H1 (cell line): ENCODE data around the gene DIPK1C. TPM values are rescaled to one million over a fixed set of nuclear protein-coding genes. Genes with fewer than 3 reads are reported as not detected.

ENCODE experiments used
- CTCF ChIA-PET: fragments of 300-600 bp; sonication (Branson Sonifier 250); formaldehyde crosslinking; loops from one replicate; lab custom pipeline; 2021; ENCODE audit not compliant: partially characterized antibody; lab: Charles Lee
- POLR2A ChIA-PET: fragments of 300-600 bp; sonication (Branson Sonifier 250); formaldehyde crosslinking; loops from one replicate; lab custom pipeline; 2021; ENCODE audit warnings: inconsistent platforms; ENCODE audit not compliant: partially characterized antibody; lab: Charles Lee
- DNase-seq, 2 experiments: peaks; one replicate each; pipeline versions ENCODE4 v3.0.0 to v3.0.0-alpha.2; 2010 to 2022; ENCODE audit warnings: low spot score in 2 of 2, low read depth in 1 of 2, mixed read lengths in 1 of 2
- FAIRE-seq: peaks from 2 replicates; lab custom pipeline; 2011; peaks lifted over from hg19 to GRCh38; lab: Jason Lieb, UNC
- H2AFZ ChIP-seq: 2 replicates; pipeline ENCODE4 v1.8.1; 2012; ENCODE audit warnings: low read length, inconsistent platforms
- H2AK5ac ChIP-seq: 2 replicates; pipeline ENCODE4 v1.6.1; 2013; ENCODE audit warnings: low read depth, low read length
- H2BK120ac ChIP-seq: replicated peaks from 2 replicates; pipeline ENCODE3; 2013; ENCODE audit warnings: low read depth, low read length, inconsistent platforms
- H2BK12ac ChIP-seq: 2 replicates; pipeline ENCODE4 v1.6.1; 2013; ENCODE audit warnings: low read depth, low read length
- H2BK15ac ChIP-seq: 2 replicates; pipeline ENCODE4 v1.6.1; 2013; ENCODE audit warnings: low read length
- H2BK20ac ChIP-seq: 2 replicates; pipeline ENCODE4 v1.6.1; 2013; ENCODE audit warnings: low read length
- H2BK5ac ChIP-seq: 2 replicates; pipeline ENCODE4 v1.6.1; 2013; ENCODE audit warnings: low read depth, low read length
- H3K14ac ChIP-seq: 2 replicates; pipeline ENCODE4 v1.6.1; 2013; ENCODE audit warnings: inconsistent platforms; ENCODE audit not compliant: insufficient read length
- H3K18ac ChIP-seq: 2 replicates; pipeline ENCODE4 v1.6.1; 2013; ENCODE audit warnings: low read length; ENCODE audit errors: extremely low read depth
- H3K23ac ChIP-seq: 2 replicates; pipeline ENCODE4 v1.6.1; 2013; ENCODE audit warnings: inconsistent platforms; ENCODE audit not compliant: insufficient read length
- H3K23me2 ChIP-seq: 2 replicates; pipeline ENCODE4 v1.6.1; 2013; ENCODE audit warnings: low read depth, low read length
- H3K27ac ChIP-seq: 2 replicates; pipeline ENCODE4 v1.6.1; 2011; ENCODE audit warnings: low read depth, low read length, inconsistent platforms
- H3K27me3 ChIP-seq, 4 experiments: replicated peaks in 1 of 4; 1 replicate in 1 of 4; 2 replicates in 3 of 4; pipeline versions ENCODE4 v1.6.1 to v1.8.1; 2011 to 2013; ENCODE audit warnings: low read length in 3 of 4, mild to moderate bottlenecking in 3 of 4, inconsistent platforms in 2 of 4, mixed read lengths in 2 of 4, moderate library complexity in 1 of 4; ENCODE audit not compliant: control insufficient read depth in 3 of 4, insufficient read depth in 3 of 4; ENCODE audit errors: extremely low read depth in 1 of 4
- H3K36me3 ChIP-seq, 4 experiments: 2 replicates each; pipeline versions ENCODE4 v1.6.1 to v1.8.1; 2011 to 2013; ENCODE audit warnings: mild to moderate bottlenecking in 4 of 4, low read length in 3 of 4, moderate library complexity in 2 of 4, control low read depth in 1 of 4, inconsistent platforms in 1 of 4; ENCODE audit not compliant: insufficient read depth in 4 of 4, control insufficient read depth in 2 of 4
- H3K4ac ChIP-seq: replicated peaks from 2 replicates; pipeline ENCODE3; 2013; ENCODE audit warnings: low read length, low read depth, mixed read lengths, inconsistent platforms; ENCODE audit not compliant: insufficient read length
- H3K4me1 ChIP-seq, 4 experiments: replicated peaks in 1 of 4; 1 replicate in 1 of 4; 2 replicates in 3 of 4; pipeline versions ENCODE4 v1.6.1 to v1.8.1; 2011 to 2013; ENCODE audit warnings: low read length in 3 of 4, inconsistent platforms in 2 of 4, mixed read lengths in 1 of 4; ENCODE audit not compliant: insufficient read depth in 4 of 4, control insufficient read depth in 3 of 4
- H3K4me2 ChIP-seq, 2 experiments: 2 replicates each; pipeline versions ENCODE4 v1.6.1 to v1.8.1; 2011 to 2013; ENCODE audit warnings: low read depth in 2 of 2, low read length in 2 of 2, control low read depth in 1 of 2, inconsistent platforms in 1 of 2, mild to moderate bottlenecking in 1 of 2; ENCODE audit not compliant: insufficient read depth in 1 of 2
- H3K4me3 ChIP-seq, 4 experiments: fragments of 200-600, 300-600 bp in 1 of 4; sonication (generic), shearing (Covaris generic), sonication (Bioruptor Twin) in 1 of 4; 2 replicates each; pipeline versions ENCODE4 v1.5.1 to v1.8.1; 2011 to 2016; ENCODE audit warnings: low read length in 4 of 4, low read depth in 3 of 4, control low read depth in 2 of 4, inconsistent platforms in 2 of 4, mild to moderate bottlenecking in 2 of 4, mixed read lengths in 1 of 4, moderate library complexity in 1 of 4; ENCODE audit not compliant: insufficient read depth in 2 of 4; ENCODE audit errors: extremely low read depth in 1 of 4
- H3K56ac ChIP-seq: replicated peaks from 2 replicates; pipeline ENCODE3; 2013; ENCODE audit warnings: low read depth, mild to moderate bottlenecking, mixed read lengths, low read length, inconsistent platforms; ENCODE audit not compliant: insufficient read length
- H3K79me1 ChIP-seq: 2 replicates; pipeline ENCODE4 v1.6.1; 2013; ENCODE audit warnings: low read depth, low read length, control low read depth
- H3K79me2 ChIP-seq, 2 experiments: 2 replicates each; pipeline versions ENCODE4 v1.6.1 to v1.8.1; 2012 to 2013; ENCODE audit warnings: low read length in 2 of 2, mild to moderate bottlenecking in 2 of 2, inconsistent platforms in 1 of 2; ENCODE audit not compliant: insufficient read depth in 2 of 2, control insufficient read depth in 1 of 2
- H3K9ac ChIP-seq, 4 experiments: replicated peaks in 1 of 4; 1 replicate in 1 of 4; 2 replicates in 3 of 4; pipeline versions ENCODE4 v1.6.1 to v1.8.1; 2011 to 2013; ENCODE audit warnings: low read depth in 3 of 4, low read length in 3 of 4, control low read depth in 2 of 4, mild to moderate bottlenecking in 2 of 4, moderate library complexity in 2 of 4, inconsistent platforms in 1 of 4; ENCODE audit errors: extremely low read depth in 1 of 4
- H3K9me3 ChIP-seq, 2 experiments: 2 replicates each; pipeline versions ENCODE4 v1.6.1 to v1.8.1; 2012 to 2013; ENCODE audit warnings: mild to moderate bottlenecking in 2 of 2, moderate library complexity in 2 of 2, control low read depth in 1 of 2, inconsistent platforms in 1 of 2, low read depth in 1 of 2, low read length in 1 of 2, mixed read lengths in 1 of 2; ENCODE audit not compliant: insufficient read depth in 2 of 2
- H4K20me1 ChIP-seq, 2 experiments: replicated peaks in 1 of 2; 2 replicates each; pipeline versions ENCODE3 to v1.8.1; 2011 to 2013; ENCODE audit warnings: inconsistent platforms in 2 of 2, low read length in 2 of 2, mild to moderate bottlenecking in 1 of 2; ENCODE audit not compliant: insufficient read depth in 2 of 2, control insufficient read depth in 1 of 2
- H4K5ac ChIP-seq: 2 replicates; pipeline ENCODE4 v1.6.1; 2013; ENCODE audit warnings: low read length, low read depth, mixed read lengths, inconsistent platforms; ENCODE audit not compliant: insufficient read length
- H4K8ac ChIP-seq: 2 replicates; pipeline ENCODE4 v1.8.0; 2013; ENCODE audit warnings: mild to moderate bottlenecking, moderate library complexity, low read length, inconsistent platforms; ENCODE audit not compliant: insufficient read depth; ENCODE audit errors: extremely low read depth
- H4K91ac ChIP-seq: replicated peaks from 2 replicates; pipeline ENCODE3; 2013; ENCODE audit warnings: low read length, mixed read lengths, inconsistent platforms; ENCODE audit not compliant: insufficient read length
- BACH1 ChIP-seq: IDR thresholded peaks from 2 replicates; pipeline ENCODE4 v1.6.1; 2012; ENCODE audit warnings: low read length, improper control_type of control experiment
- CREB1 ChIP-seq: IDR thresholded peaks from 2 replicates; pipeline ENCODE4 v1.6.1; 2012; ENCODE audit warnings: inconsistent platforms
- EZH2 ChIP-seq: fragments of 200-600 bp; sonication (generic); IDR thresholded peaks from 2 replicates; pipeline ENCODE4 v1.7.1; 2012; ENCODE audit warnings: low read depth, mild to moderate bottlenecking, moderate library complexity, low read length, inconsistent platforms; ENCODE audit not compliant: severe bottlenecking
- KDM4A ChIP-seq: IDR thresholded peaks from one replicate; pipeline ENCODE4 v1.7.1; 2012; ENCODE audit warnings: low read depth, mild to moderate bottlenecking, moderate library complexity, low read length, inconsistent platforms; ENCODE audit not compliant: severe bottlenecking
- PHF8 ChIP-seq: fragments of 200-600 bp; sonication (generic); conservative IDR thresholded peaks from 2 replicates; pipeline ENCODE4 v1.7.1; 2012; ENCODE audit warnings: low read depth, mild to moderate bottlenecking, inconsistent platforms, low read length, moderate library complexity
- RNF2 ChIP-seq: fragments of 200-900, 300-1000 bp; sonication (generic); IDR thresholded peaks from 2 replicates; pipeline ENCODE4 v1.7.1; 2016; ENCODE audit warnings: borderline replicate concordance, low read depth, mild to moderate bottlenecking, antibody characterized with exemption, low read length; ENCODE audit not compliant: poor library complexity, severe bottlenecking; ENCODE audit errors: missing control alignments
- SIX5 ChIP-seq: IDR thresholded peaks from 2 replicates; pipeline ENCODE4 v1.6.1; 2011; ENCODE audit warnings: mild to moderate bottlenecking, low read depth, low read length
- SP2 ChIP-seq: IDR thresholded peaks from 2 replicates; pipeline ENCODE4 v1.6.1; 2012; ENCODE audit warnings: mild to moderate bottlenecking, low read length, inconsistent platforms
- TAF1 ChIP-seq: IDR thresholded peaks from 2 replicates; pipeline ENCODE4 v1.6.1; 2011; ENCODE audit warnings: mild to moderate bottlenecking, low read depth, low read length
- TCF12 ChIP-seq: IDR thresholded peaks from 2 replicates; pipeline ENCODE4 v1.6.1; 2011; ENCODE audit warnings: low read depth, mild to moderate bottlenecking, low read length
- TEAD4 ChIP-seq: IDR thresholded peaks from 2 replicates; pipeline ENCODE4 v1.6.1; 2012; ENCODE audit warnings: low read depth, low read length, inconsistent platforms, mixed read lengths
- YY1 ChIP-seq: IDR thresholded peaks from 2 replicates; pipeline ENCODE4 v1.6.1; 2011; ENCODE audit warnings: low read depth, mild to moderate bottlenecking, low read length
- WGBS, 2 experiments: shearing (Covaris generic) in 1 of 2; methylation state at CpG; one replicate each; pipeline versions ENCODE4 v1.1.6 to v1.1.7; 2013 to 2015; ENCODE audit warnings: low lambda C conversion rate in 2 of 2, mixed read lengths in 2 of 2, inconsistent platforms in 1 of 2, low coverage in 1 of 2, missing lambda C conversion rate in 1 of 2; ENCODE audit not compliant: insufficient replicate concordance in 2 of 2, insufficient coverage in 1 of 2, insufficient read length in 1 of 2; ENCODE audit errors: extremely low coverage in 1 of 2, missing lambda C conversion rate in 1 of 2; 5-methylcytosine and 5-hydroxymethylcytosine counted together
- polyA plus RNA-seq, 7 experiments: library from polyadenylated mRNA; depleted of rRNA in 3 of 7; stranded (reverse) in 5 of 7; unstranded in 2 of 7; fragments of >200 nt in 5 of 7; fragments of 200-250 nt in 2 of 7; gene quantifications; 1 replicate in 5 of 7; 2 replicates in 1 of 7; 4 replicates in 1 of 7; pipeline versions ENCODE4 v1.2.1 to v1.2.3, GENCODE V29; 2011 to 2013; ENCODE audit warnings: missing spikeins in 2 of 7, mixed read lengths in 2 of 7
- total RNA-seq: library from RNA; stranded (reverse); fragmentation: NEBNext Ultra II Directional; extraction: Animal tissue kit (Norgen Biotek cat#: 25700); gene quantifications from 2 replicates; pipeline ENCODE4 v1.2.1, GENCODE V29; 2021
- TF ChIP-seq, protein P1 (sequence below), 3 experiments: IDR thresholded peaks; 1 replicate in 2 of 3; 2 replicates in 1 of 3; pipeline versions ENCODE4 v1.5.1 to v1.6.1; 2011; ENCODE audit warnings: low read length in 3 of 3, mild to moderate bottlenecking in 3 of 3, inconsistent platforms in 2 of 3, low read depth in 1 of 3, moderate library complexity in 1 of 3; ENCODE audit not compliant: insufficient read depth in 1 of 3; ENCODE audit errors: control extremely low read depth in 1 of 3

Gene DIPK1C
- total and polyA plus RNA-seq, 2 of the 8 experiments (the other 6 are each of a cell fraction or from before 2014, with no cell fraction given) = 0.08 TPM; not detected in 1

DNA sequence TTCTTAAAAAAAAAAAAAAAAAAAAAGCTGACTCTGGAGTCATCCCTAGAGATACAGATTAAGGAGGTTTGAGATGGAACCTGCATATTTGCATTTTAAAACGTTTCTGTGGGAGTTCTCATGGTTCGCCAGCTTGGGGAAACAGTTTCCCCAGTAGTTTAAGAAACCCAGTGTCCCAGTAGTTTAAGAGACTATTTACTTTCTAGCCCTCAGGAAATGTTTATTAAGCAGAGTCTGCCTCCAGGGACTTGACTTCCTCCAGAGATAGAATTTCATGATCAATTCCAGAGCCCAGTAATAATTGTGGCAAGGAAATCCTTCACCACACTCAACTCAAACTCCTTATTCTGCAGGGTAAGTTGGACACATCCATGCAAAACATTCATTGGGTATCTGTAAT lies 39.1 kb downstream of the DIPK1C start:
- Histone ChIP-seq H3K14ac (no peak overlapping the region), H2BK5ac (no peak overlapping the region), H3K36me3 (no peaks in the 10 kb centered on the region), H3K27ac (no peak overlapping the region), H3K23me2 (no peaks in the 10 kb centered on the region), H4K5ac (no peak overlapping the region), H4K8ac (no peak overlapping the region), H2BK12ac (no peak overlapping the region), H4K91ac (no peak overlapping the region), H2BK15ac (no peak overlapping the region), H3K9ac (no peak overlapping the region), H3K4ac (no peak overlapping the region), H2BK120ac (no peak overlapping the region), H3K4me3 (no peak overlapping the region), H2BK20ac (no peak overlapping the region), H3K56ac (no peak overlapping the region), H3K4me2 (no peak overlapping the region), H4K20me1 (no peaks in the 10 kb centered on the region), H2AK5ac (no peak overlapping the region), H3K23ac (no peak overlapping the region), H2AFZ (no peak overlapping the region), H3K4me1 (no peaks in the 10 kb centered on the region), H3K27me3 (no peaks in the 10 kb centered on the region), H3K79me2 (no peaks in the 10 kb centered on the region), H3K79me1 (no peaks in the 10 kb centered on the region), H3K18ac (no peak overlapping the region), H3K9me3 (no peaks in the 10 kb centered on the region)
- ChIA-PET POLR2A (interaction anchor here (0.6 kb wide), 1 partner anchor 1981 kb away, joined by 3 read pairs; no protein-coding TSS in a partner anchor), CTCF (no interaction called here)
- FAIRE-seq (no peak), DNase-seq (no peak)
- 76% methylated on average over 2 of the region's 2 CpGs; no CpG with 5 or more reads in 1 of the 2 experiments for WGBS, 2 experiments
- TF ChIP-seq CREB1 (no peak), YY1 (no peak), RNF2 (no peak), SIX5 (no peak), EZH2 (no peak), TCF12 (no peak), BACH1 (no peak), PHF8 (no peak), SP2 (no peak), KDM4A (no peak), TAF1 (no peak), TEAD4 (no peak)
- TF ChIP-seq, protein P1, sequence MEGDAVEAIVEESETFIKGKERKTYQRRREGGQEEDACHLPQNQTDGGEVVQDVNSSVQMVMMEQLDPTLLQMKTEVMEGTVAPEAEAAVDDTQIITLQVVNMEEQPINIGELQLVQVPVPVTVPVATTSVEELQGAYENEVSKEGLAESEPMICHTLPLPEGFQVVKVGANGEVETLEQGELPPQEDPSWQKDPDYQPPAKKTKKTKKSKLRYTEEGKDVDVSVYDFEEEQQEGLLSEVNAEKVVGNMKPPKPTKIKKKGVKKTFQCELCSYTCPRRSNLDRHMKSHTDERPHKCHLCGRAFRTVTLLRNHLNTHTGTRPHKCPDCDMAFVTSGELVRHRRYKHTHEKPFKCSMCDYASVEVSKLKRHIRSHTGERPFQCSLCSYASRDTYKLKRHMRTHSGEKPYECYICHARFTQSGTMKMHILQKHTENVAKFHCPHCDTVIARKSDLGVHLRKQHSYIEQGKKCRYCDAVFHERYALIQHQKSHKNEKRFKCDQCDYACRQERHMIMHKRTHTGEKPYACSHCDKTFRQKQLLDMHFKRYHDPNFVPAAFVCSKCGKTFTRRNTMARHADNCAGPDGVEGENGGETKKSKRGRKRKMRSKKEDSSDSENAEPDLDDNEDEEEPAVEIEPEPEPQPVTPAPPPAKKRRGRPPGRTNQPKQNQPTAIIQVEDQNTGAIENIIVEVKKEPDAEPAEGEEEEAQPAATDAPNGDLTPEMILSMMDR (IDR thresholded peaks at IDR 0.05; ENCODE audit: control extremely low read depth in 1 of 3, insufficient read depth in 1 of 3, low read depth in 1 of 3, low read length in 3 of 3) = no peak
